Measurements from ENCODE around the gene EOGT. TPM values are rescaled to one million over a fixed set of nuclear protein-coding genes. Genes with fewer than 3 reads are reported as not detected.

The EOGT gene
- total RNA-seq, 4 donors from 2014 or later: 11.4 to 38.0 (median 17.8) TPM

DNA sequence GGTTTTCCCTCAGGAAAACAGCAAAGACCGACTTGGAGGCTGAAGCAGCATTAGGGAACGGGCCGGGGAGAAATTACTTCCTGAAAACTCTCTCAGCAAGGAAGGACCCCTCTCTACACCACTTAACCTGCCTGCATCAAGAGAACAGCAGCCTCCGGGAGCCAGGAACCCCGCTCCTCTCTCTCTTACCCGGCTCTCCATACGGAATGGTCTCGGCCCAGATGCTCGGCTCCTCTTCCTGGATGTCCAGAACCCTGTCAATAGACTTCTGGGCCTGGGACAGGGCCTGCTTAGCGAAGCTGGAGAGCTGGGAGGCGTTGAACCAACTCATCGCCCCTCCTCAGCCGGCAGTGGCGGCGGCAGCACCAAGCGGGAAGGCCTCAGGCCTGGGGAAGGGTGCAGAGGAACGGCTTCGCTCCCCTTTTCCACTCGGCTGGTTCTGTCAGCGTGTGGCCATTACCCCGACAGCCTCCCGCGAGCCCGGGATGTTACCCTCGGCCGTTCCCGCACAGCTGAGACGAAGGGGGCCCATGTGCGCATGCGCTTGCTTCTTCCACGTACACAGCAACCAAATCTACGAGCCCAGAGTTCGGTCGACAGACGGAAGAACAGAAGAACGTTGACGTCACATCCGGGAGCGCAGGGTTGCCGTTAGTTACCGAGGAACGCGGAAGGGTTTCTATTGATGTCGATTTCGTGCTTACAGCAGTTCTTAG, 38.4 kb upstream of the EOGT start, which contains the start of gene TMF1:
Gene TMF1 (minus strand): TSS at position 578 of the 716 bp plus-strand sequence. CDS start 247 bp downstream, at position 331.
- DNase-seq: peak; percentile 97 to 100 (median 98)
- Histone ChIP-seq H3K27me3 (no peaks in the 10 kb centered on the region), H3K27ac (peak within 1 kb of the TSS; percentile 89 to 98 (median 94)), H3K4me3 (peak within 1 kb of the TSS; percentile 61 to 89 (median 72)), H3K4me1 (peaks cover 0 to 33% (median 5%) of the 10 kb centered on the region in 4 donors), H3K9me3 (no peaks in the 10 kb centered on the region), H3K36me3 (peaks cover 0 to 45% (median 0%) of the 10 kb centered on the region in 3 donors)
- TF ChIP-seq POLR2A (IDR thresholded peaks at IDR 0.05): peak; percentile 73 to 90
- TF ChIP-seq, protein P1, sequence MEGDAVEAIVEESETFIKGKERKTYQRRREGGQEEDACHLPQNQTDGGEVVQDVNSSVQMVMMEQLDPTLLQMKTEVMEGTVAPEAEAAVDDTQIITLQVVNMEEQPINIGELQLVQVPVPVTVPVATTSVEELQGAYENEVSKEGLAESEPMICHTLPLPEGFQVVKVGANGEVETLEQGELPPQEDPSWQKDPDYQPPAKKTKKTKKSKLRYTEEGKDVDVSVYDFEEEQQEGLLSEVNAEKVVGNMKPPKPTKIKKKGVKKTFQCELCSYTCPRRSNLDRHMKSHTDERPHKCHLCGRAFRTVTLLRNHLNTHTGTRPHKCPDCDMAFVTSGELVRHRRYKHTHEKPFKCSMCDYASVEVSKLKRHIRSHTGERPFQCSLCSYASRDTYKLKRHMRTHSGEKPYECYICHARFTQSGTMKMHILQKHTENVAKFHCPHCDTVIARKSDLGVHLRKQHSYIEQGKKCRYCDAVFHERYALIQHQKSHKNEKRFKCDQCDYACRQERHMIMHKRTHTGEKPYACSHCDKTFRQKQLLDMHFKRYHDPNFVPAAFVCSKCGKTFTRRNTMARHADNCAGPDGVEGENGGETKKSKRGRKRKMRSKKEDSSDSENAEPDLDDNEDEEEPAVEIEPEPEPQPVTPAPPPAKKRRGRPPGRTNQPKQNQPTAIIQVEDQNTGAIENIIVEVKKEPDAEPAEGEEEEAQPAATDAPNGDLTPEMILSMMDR (IDR thresholded peaks at IDR 0.05): no peak

GRCh38 chr3:69048990-69049389, 35.5 kb upstream of the EOGT start:
- no peak for TF ChIP-seq POLR2A (IDR thresholded peaks at IDR 0.05)
- TF ChIP-seq, protein P1 (IDR thresholded peaks at IDR 0.05): no peak
- no peak for DNase-seq
- Histone ChIP-seq H3K27me3 (no peaks in the 10 kb centered on the region), H3K36me3 (peaks cover 0 to 47% (median 0%) of the 10 kb centered on the region in 3 donors), H3K27ac (no peak overlapping the region), H3K4me3 (no peak overlapping the region), H3K4me1 (peaks cover 0 to 33% (median 5%) of the 10 kb centered on the region in 4 donors), H3K9me3 (no peaks in the 10 kb centered on the region)

- no peak for TF ChIP-seq POLR2A (IDR thresholded peaks at IDR 0.05)
- TF ChIP-seq, protein P1 (IDR thresholded peaks at IDR 0.05): no peak
- peaks cover 0 to 15% (median 2%) of the 10 kb centered on the region in 4 donors for H3K4me1 ChIP-seq
- H3K36me3 ChIP-seq: peaks cover 0 to 84% (median 0%) of the 10 kb centered on the region in 3 donors
Observed at GRCh38 chr3:69044608-69045007, 31.1 kb upstream of the EOGT start.

DNA sequence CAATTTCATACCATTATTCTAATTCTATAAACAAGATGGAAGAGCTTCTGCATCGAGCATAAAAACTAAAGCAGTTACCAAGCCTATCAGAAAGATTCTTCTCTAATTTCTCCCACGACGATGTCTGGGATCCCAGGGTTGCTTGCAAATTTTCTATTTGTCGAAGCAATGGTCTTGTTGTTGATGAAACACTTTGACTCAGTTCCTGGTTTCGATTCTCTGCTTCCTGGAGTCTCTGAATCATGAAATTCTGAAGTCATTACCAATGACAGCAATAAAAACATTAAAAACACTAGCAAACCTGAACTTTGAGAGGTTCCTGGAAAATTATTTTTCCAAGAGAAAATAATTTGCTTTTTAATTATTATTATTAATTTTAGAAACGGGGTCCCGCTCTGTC, 20.0 kb upstream of the EOGT start:
- no peak overlapping the region for H3K27ac ChIP-seq
- peaks cover 0 to 84% (median 0%) of the 10 kb centered on the region in 3 donors for H3K36me3 ChIP-seq

More at GRCh38 chr3:69044608-69045007, 31.1 kb upstream of the EOGT start:
- Histone ChIP-seq H3K27me3 (no peaks in the 10 kb centered on the region), H3K9me3 (no peaks in the 10 kb centered on the region), H3K27ac (no peak overlapping the region), H3K4me3 (no peak overlapping the region)
- DNase-seq: no peak

GRCh38 chr3:69032737-69033136, 19.3 kb upstream of the EOGT start:
- peaks cover 0 to 82% (median 0%) of the 10 kb centered on the region in 3 donors for H3K36me3 ChIP-seq
- no peaks in the 10 kb centered on the region for H3K27me3 ChIP-seq
- H3K4me3 ChIP-seq: no peak overlapping the region
- no peaks in the 10 kb centered on the region for H3K9me3 ChIP-seq
- TF ChIP-seq, protein P1 (IDR thresholded peaks at IDR 0.05): no peak
- TF ChIP-seq POLR2A (IDR thresholded peaks at IDR 0.05): no peak
- H3K4me1 ChIP-seq: no peaks in the 10 kb centered on the region
- no peak overlapping the region for H3K27ac ChIP-seq
- no peak for DNase-seq

More for the DNA sequence above, 20.0 kb upstream of the EOGT start:
- Histone ChIP-seq H3K27me3 (no peaks in the 10 kb centered on the region), H3K4me3 (no peak overlapping the region), H3K4me1 (no peaks in the 10 kb centered on the region), H3K9me3 (no peaks in the 10 kb centered on the region)
- TF ChIP-seq, protein P1 (IDR thresholded peaks at IDR 0.05): no peak
- no peak for TF ChIP-seq POLR2A (IDR thresholded peaks at IDR 0.05)
- DNase-seq: no peak

Data from Peyer's patch (tissue), 4 donors.